NCI-H510A (cell line): Measurements from ENCODE around the gene LDHB.
"Not testable (repeated sequence)": the region's sequence is repeated elsewhere in the genome, so short reads cannot be mapped to it uniquely, and the experiment has no call there.

Source experiments
- DNase-seq: peaks from one replicate; lab custom pipeline; 2025; lab: John Stamatoyannopoulos, UW

LDHB gene

GRCh38 chr12:21661396-21662093 lies 3.9 kb upstream of the LDHB start:
- not testable (repeated sequence) for DNase-seq

- no peak for DNase-seq
Measured at GRCh38 chr12:21659383-21659782, 1.7 kb upstream of the LDHB start.

DNA sequence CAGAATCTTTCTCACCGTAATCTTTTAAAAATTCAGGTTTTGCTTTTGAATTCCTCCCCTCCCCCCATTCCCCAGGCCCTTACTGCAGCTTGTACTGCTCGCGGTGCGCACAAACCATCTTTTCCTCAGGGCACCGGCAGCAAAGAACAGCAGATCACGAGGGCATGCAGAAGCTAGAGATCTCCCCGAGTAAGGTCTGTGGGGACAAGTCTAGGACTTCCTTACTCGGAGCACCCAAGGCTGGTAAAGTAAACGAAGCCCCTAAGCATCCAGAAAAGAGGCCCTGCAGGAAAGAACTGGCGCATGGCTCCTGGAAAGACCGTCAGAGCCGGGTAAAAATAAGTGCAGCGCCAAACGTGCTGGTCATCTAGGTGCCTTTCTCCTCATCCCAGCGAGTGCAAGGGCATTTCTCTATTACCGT lies 727 bp downstream of the LDHB start:
- DNase-seq: no peak

DNA sequence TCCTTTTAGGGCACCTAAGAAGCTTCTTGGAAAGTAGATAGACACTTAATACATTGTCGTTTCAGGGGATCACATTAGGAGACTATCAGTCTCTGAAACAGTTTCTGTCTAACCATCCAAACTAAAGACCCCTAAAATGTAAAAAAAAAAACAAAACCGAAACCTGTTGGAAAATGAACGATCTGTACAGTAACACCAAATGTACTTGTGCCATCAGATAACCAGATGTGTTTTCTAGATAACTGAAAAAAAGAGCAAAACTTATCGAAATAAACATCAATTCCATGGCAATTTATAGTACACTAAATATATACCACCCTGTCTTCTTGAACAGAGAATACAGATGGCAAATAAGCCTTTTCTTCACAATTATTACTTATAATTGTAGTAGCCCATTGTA lies 2.1 kb downstream of the LDHB start:
- no peak for DNase-seq

DNA sequence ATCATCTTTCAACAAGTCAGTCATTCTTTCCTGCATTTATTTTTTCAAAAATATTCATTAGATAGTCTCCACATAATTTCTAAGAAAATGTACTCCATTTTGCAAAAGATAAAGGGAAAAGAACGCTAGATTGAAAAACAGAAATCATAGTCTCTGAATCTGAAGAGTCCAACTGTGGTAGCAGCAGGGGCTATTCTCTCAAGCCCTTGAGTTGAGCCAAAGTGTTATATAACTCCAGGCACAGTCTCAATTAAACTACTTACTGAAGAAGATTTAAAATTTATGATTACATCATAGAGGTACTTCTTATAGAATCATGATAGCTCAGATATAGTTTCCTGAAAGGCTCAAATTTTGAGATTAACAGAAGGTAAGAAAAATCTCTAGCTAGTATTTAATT lies 5.8 kb downstream of the LDHB start:
- no peak for DNase-seq

GRCh38 chr12:21650997-21651396 lies 6.6 kb downstream of the LDHB start:
- no peak for DNase-seq

DNA sequence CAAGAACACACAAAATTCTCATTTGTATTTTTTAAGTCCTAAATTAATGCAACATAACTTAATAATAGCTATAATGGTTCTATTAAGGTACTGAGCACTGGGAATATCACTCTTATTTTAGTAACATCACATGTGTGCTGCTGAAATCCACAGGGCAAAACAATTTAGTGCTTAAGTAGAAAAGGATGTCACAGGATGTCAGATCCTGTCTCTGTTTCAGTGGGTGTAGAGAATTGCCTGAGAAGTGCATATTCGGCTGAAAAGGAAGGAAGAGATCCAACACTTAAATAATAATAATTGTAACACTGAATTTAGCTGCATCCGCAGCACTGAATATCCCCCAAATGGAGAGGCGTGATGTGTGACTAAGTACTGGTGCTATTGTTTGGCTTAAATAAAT lies 8.6 kb downstream of the LDHB start:
- no peak for DNase-seq

DNA sequence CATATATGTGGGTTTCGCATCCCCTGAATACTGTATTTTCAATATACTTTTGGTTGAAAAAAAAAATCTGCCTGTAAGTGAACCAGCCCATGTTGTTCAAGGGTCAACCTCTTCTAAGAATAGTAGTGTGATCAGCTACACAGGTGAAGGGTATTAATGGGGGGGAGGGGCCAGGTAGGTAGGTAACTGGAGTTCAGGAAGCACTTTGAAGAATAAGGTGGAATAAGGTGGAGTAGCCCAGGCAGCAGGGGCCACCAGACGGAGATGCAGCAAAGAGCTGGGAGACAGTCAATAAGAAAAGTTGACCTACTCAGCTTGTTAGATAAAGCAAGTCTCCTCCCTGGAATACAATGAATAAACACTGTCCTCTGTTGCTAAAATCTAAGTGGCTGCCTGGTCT lies 9.3 kb downstream of the LDHB start:
- no peak for DNase-seq

DNA sequence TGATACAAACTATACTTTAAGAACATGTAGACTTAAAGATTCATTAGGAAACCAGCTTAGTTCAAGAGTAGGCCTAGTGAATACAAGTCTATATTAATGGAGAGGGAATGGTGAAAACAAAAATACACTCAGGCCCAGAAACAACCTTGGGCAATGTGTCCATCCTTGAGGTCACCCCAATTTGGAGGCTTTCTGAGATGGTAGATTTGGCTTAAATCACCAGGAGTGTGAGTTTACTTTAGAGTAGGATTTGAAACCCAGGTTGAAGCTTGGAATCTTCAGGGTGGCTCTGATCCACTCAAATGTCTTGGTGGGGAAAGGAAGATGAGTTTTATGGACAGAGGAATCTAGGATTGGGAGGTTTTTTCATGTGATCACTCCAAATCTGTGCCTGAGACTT lies 10.5 kb downstream of the LDHB start:
- no peak for DNase-seq

DNA sequence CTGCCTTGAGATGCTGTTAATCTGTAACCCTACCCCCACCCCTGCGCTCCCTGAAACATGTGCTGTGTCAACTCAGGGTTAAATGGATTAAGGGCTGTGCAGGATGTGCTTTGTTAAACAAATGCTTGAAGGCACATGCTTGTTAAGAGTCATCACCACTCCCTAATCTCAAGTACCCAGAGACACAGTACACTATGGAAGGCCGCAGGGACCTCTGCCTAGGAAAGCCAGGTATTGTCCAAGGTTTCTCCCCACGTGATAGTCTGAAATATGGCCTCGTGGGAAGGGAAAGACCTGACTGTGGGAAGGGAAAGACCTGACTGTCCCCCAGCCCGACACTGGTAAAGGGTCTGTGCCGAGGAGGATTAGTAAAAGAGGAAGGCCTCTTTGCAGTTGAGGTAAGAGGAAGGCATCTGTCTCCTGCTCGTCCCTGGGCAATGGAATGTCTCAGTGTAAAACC lies 12.6 kb downstream of the LDHB start:
- not testable (repeated sequence) for DNase-seq

- DNase-seq: no peak
Measured at GRCh38 chr12:21644516-21644915, 13.1 kb downstream of the LDHB start.

DNA sequence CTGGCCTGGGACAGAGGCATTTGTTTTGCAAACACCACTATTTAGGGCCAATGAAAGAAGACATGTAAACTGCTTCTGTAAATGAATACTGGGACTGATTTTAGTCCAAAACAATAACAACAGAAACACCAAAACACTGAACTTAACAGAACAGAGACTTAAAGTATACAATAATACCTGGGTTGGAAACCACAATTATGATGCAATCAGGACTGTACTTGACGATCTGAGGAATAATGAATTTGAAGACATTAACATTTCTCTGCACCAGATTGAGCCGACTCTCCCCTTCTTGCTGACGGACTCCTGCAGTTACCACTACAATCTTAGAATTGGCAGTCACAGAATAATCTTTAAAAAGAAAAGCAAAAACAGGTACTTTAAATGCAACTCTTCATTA lies 13.9 kb downstream of the LDHB start:
- DNase-seq: no peak

DNA sequence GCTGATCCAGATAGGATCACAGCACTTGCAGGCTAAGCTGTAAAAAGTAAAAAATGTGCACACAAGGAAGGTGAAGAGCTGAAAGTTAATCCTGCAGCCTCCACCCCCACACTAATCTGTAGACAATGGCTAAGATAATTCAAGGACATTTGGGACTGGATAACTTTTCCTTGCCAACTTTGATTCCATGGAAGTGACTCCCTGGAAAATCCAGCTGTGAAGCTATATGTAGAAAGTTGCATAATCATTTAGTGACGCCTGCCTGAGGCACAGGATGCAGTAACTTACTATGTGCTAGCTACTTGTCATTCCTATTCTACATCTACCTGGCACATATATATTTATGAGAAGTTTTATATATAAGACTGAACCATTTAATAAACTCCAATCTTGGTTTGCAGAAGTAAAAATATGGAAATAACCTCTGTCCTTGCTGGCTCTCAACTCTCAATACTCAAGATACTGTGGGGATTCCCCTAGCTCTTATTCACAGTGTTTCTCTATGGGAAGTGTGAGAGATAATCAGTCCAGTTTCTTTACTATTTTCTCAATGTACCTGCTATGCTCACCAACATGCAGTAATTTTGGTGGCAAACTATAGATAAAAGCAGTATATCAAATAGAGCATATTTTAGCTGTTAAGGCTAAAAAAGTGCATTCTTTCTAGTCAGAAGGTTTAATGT lies 14.8 kb downstream of the LDHB start:
- no peak for DNase-seq

GRCh38 chr12:21638054-21638891 lies 19.4 kb downstream of the LDHB start:
- no peak for DNase-seq

DNA sequence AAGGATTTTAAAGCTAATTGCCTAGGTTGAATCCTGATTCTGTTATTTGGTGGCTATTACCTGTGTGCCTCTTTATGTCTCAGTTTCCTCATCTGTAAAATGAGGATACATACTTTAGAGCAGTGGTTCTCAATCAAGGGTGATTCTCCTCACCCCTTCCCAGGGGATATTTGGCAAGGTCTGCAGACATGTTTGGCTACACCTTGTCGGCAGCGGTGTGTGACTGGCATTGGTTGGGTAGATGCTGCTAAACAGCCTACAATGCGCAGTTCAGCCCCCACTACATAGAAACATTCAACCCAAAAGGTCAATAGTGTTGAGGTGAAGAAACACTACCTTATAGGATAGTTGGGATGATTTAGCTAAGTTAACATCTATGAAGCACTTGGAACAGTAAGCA lies 23.4 kb downstream of the LDHB start:
- DNase-seq: no peak

DNA sequence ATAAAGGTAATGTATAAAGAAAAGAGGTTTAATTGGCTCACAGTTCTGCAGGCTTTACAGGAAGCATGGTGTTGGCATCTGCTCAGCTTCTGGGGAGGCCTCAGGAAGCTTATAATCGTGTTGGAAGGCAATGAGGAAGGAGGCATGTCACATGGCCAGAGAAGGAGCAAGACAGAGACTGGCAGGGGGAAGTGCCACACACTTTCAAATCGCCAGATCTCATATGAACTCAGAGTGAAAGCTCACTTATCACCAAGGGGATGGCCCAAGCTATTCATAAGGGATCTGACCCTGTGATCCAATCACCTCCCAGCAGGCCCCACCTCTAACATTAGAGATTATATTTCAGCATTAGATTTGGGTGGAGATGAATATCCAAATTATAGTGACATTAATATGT lies 26.3 kb downstream of the LDHB start:
- DNase-seq: no peak

DNA sequence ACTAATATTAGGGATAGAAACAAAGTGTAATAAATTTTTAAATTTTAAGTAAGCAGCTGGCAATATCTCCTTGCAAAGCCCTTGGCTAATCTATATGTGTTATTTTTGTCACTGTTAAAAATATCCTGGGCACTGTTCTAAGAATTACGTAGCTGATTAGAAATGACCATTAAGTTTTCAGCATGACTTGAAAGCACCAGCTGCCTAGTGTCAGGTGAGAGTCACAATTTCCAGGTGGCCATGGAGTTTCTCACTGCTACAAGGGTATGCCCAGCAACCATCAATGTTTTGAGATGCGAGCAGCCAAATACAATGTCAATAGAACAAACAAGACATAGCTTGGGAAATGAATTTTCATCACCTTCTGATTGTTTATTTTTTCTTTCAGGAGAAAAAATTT lies 29.7 kb downstream of the LDHB start:
- no peak for DNase-seq

- no peak for DNase-seq
Measured at GRCh38 chr12:21618566-21618965, 39.1 kb downstream of the LDHB start.

DNA sequence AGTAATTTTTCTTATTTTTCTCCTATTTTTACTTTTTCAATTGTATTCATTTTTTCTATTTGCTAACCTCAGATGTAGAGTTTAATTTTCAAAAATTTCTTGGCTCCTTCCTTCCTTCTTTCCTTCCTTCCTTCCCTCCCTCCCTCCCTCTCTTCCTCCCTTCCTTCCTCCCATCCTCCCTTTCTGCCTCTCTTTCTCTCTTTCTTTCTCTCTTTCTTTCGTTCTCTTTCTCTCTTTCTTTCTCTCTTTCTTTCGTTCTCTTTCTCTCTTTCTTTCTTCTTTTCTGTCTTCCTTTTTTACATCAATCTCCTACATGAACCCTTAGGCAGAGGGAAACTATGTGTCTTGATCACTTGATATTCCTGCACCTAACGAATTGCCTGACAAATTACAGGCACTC lies 40.6 kb downstream of the LDHB start:
- DNase-seq: no peak

DNA sequence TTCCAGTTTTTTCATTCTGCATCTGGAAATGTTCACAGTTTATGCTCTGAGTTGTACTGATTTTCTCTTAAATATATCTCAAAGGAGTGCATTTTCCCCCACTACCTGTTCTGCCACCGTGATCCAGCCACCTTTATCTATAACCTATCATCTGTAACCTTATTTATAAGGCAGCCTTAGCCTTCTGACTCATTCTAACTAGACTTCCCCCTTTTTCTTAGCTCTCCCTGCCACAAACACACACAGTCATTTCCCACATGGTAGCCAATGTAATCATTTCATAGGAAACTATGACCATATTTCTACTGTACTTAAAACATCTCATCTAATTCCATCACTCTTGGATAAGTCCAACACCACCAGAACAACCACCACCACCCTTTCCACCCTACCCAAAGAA lies 42.2 kb downstream of the LDHB start:
- DNase-seq: no peak

GRCh38 chr12:21614506-21614905 lies 43.1 kb downstream of the LDHB start:
- no peak for DNase-seq

GRCh38 chr12:21613931-21614330 lies 43.7 kb downstream of the LDHB start:
- no peak for DNase-seq

DNA sequence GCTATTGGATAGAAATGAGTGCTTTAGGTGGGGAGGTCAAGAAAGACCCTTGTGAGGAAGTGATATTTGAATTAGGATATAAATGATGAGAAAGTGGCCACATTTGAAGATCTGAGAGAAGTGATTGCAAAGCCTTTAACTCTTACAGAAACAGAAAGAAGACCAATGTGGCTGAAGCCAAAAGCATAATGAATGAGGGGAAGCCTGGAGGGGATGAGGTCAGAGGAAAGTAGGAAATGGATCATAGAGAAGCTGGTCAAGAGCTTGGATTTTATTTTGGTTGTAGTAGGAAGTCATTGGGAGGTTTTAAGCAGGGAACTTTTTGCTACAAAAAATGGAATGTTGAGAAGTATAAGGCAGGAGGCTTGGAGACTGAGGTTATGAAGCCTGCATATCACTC lies 49.4 kb downstream of the LDHB start:
- no peak for DNase-seq
